Measurements from ENCODE around the gene ACKR3.

ACKR3 gene

GRCh38 chr2:236613612-236614011 lies 44.0 kb downstream of the ACKR3 start:
- no peak for FAIRE-seq

GRCh38 chr2:236614551-236614950 lies 44.9 kb downstream of the ACKR3 start:
- FAIRE-seq = no peak

GRCh38 chr2:236616031-236616430 lies 46.4 kb downstream of the ACKR3 start:
- FAIRE-seq = no peak

- no peak for FAIRE-seq
Measured at GRCh38 chr2:236616624-236617023, 47.0 kb downstream of the ACKR3 start.

- no peak for FAIRE-seq
Measured at GRCh38 chr2:236617221-236617737, 47.7 kb downstream of the ACKR3 start.

- no peak for FAIRE-seq
Measured at GRCh38 chr2:236617796-236618195, 48.2 kb downstream of the ACKR3 start.

- no peak for FAIRE-seq
Measured at GRCh38 chr2:236618370-236618769, 48.7 kb downstream of the ACKR3 start.

- no peak for FAIRE-seq
Measured at GRCh38 chr2:236619910-236620612, 50.4 kb downstream of the ACKR3 start.

GRCh38 chr2:236621786-236622185 lies 52.2 kb downstream of the ACKR3 start:
- FAIRE-seq = no peak

GRCh38 chr2:236622201-236622600 lies 52.6 kb downstream of the ACKR3 start:
- FAIRE-seq = no peak

GRCh38 chr2:236622660-236623059 lies 53.0 kb downstream of the ACKR3 start:
- no peak for FAIRE-seq

GRCh38 chr2:236623816-236624215 lies 54.2 kb downstream of the ACKR3 start:
- no peak for FAIRE-seq

GRCh38 chr2:236625156-236625690 lies 55.6 kb downstream of the ACKR3 start:
- FAIRE-seq = no peak

- no peak for FAIRE-seq
Measured at GRCh38 chr2:236626391-236627150, 56.9 kb downstream of the ACKR3 start.

- no peak for FAIRE-seq
Measured at GRCh38 chr2:236627193-236627592, 57.6 kb downstream of the ACKR3 start.

GRCh38 chr2:236627841-236628240 lies 58.2 kb downstream of the ACKR3 start:
- no peak for FAIRE-seq

- no peak for FAIRE-seq
Measured at GRCh38 chr2:236628256-236628901, 58.8 kb downstream of the ACKR3 start.

- FAIRE-seq = no peak
Measured at GRCh38 chr2:236628981-236629605, 59.5 kb downstream of the ACKR3 start.

- FAIRE-seq = no peak
Measured at GRCh38 chr2:236629961-236630872, 60.6 kb downstream of the ACKR3 start.

GRCh38 chr2:236631281-236631855 lies 61.7 kb downstream of the ACKR3 start:
- FAIRE-seq = no peak

GRCh38 chr2:236631856-236632291 lies 62.2 kb downstream of the ACKR3 start:
- FAIRE-seq = no peak
